GM04503 (cell line): ENCODE data around the gene PAGR1.
"Not testable (repeated sequence)": the region's sequence is repeated elsewhere in the genome, so short reads cannot be mapped to it uniquely, and the experiment has no call there.

Source experiments
- DNase-seq: peaks from one replicate; pipeline ENCODE4 v3.0.0-alpha.2; 2012; ENCODE audit warnings: low read depth

PAGR1 gene

GRCh38 chr16:29868396-29869009 lies 52.6 kb downstream of the PAGR1 start:
- no peak for DNase-seq

- DNase-seq, result not testable (repeated sequence)
Measured at GRCh38 chr16:29869067-29869466, 53.1 kb downstream of the PAGR1 start.
